Tracheal epithelial cell (primary cell): Measurements from ENCODE around the gene SLC12A7. TPM values are rescaled to one million over a fixed set of nuclear protein-coding genes. Genes with fewer than 3 reads are reported as not detected.

Source experiments
- total RNA-seq: library from RNA; depleted of rRNA; stranded (reverse); fragments of >200 nt; gene quantifications from 2 replicates; pipeline ENCODE4 v1.2.1, GENCODE V29; 2014

Gene SLC12A7
- 5.8 and 20.0 TPM in 2 replicates for total RNA-seq

GRCh38 chr5:1111727-1112289, at the start of gene SLC12A7:
TSS of gene SLC12A7 (minus strand) at chr5:1112063. CDS start at chr5:1111991, 72 bp downstream.

DNA sequence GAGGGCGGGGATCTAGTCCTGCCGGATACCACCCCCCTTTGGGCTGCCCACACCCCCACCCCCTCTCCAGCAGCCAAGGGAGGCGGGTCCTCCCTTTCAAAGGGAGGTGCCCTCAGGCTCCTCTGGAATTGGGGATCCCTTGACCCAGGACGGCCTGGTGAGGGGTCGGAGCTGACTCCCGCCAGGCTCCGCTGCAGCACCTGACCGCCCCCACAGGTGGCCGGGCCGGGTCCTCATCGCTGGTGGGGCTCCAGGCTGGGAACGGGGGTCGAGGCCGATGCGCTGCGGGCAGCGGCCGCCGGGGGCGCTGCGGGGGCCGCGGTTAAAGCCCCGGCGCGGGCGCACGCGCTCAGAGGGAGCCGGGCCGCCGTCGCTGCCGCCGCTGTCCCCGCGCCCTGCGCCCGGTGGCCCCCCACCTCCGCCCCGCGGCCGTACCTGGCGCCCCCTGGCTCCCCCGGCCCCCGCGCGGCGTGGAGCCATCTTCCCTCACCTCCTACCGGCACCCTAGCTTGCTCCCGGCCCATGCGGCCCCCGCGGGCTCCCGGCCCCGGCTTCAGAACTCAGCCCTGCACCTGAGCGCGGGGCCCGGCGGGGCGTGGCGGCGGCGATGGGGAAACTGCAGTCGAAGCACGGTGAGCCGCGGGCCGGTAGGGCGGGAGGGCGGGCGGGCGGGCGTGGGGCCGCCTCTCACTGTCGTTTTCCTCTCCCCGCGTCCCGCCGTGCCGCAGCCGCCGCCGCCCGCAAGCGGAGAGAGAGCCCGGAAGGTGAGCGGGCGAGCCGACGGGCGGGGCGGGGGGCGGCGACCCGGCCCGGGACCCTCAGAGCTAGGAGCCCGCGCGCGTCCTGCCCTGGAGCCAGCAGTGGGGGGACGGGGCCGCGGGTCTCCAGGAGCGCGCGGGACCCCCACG, 103.2 kb downstream of the SLC12A7 start, which contains the start of gene NKD2:
Gene NKD2 (plus strand): TSS at position 352 of the 908 bp plus-strand sequence. CDS start 256 bp downstream, at position 608.

Other genes starting within 250 kb of the SLC12A7 start
- gene BRD9, start 219.3 kb downstream of the SLC12A7 start, total RNA-seq, result 25.6 and 46.5 TPM in 2 replicates
- 1.9 and 7.5 TPM in 2 replicates for gene TRIP13, start 219.2 kb downstream of the SLC12A7 start, total RNA-seq
- 0.24 TPM in 1 of 2 replicates, not detected in the other for gene NKD2, start 103.3 kb downstream of the SLC12A7 start, total RNA-seq
- not detected in 2 replicates for gene SLC6A19, start 89.5 kb upstream of the SLC12A7 start, total RNA-seq
- not detected in 2 replicates for gene SLC6A18, start 113.3 kb upstream of the SLC12A7 start, total RNA-seq
- gene TERT, start 183.0 kb upstream of the SLC12A7 start, total RNA-seq, result not detected in 2 replicates
- 252 and 273 TPM in 2 replicates for gene CLPTM1L, start 233.0 kb upstream of the SLC12A7 start, total RNA-seq